H7 (cell line): ENCODE results near the gene C16orf54. TPM values are rescaled to one million over a fixed set of nuclear protein-coding genes. Genes with fewer than 3 reads are reported as not detected.
A peak's percentile ranks its signal among the peaks of the same experiment; 100 is the strongest.
"Not testable (repeated sequence)": the region's sequence is repeated elsewhere in the genome, so short reads cannot be mapped to it uniquely, and the experiment has no call there.

ENCODE experiments used
- DNase-seq: peaks from one replicate; pipeline ENCODE4 v3.0.0; 2012
- H3K27me3 ChIP-seq: 2 replicates; pipeline ENCODE4 v1.6.0; 2011; ENCODE audit warnings: mild to moderate bottlenecking, low read length; ENCODE audit not compliant: control insufficient read depth, insufficient read depth
- H3K36me3 ChIP-seq: replicated peaks from 2 replicates; pipeline ENCODE4 v1.5.1; 2011; ENCODE audit warnings: low read length; ENCODE audit not compliant: control insufficient read depth, insufficient read depth
- H3K4me3 ChIP-seq: 2 replicates; pipeline ENCODE4 v1.5.1; 2011; ENCODE audit warnings: low read depth, mild to moderate bottlenecking, control low read depth, low read length, moderate library complexity; ENCODE audit not compliant: insufficient read depth
- total RNA-seq: library from RNA; depleted of rRNA; stranded (reverse); fragments of >200 nt; shearing (Covaris generic); gene quantifications from 2 replicates; pipeline ENCODE4 v1.2.3, GENCODE V29; 2014

C16orf54 gene
- total RNA-seq, 1 experiment from 2014 or later: not detected

DNA sequence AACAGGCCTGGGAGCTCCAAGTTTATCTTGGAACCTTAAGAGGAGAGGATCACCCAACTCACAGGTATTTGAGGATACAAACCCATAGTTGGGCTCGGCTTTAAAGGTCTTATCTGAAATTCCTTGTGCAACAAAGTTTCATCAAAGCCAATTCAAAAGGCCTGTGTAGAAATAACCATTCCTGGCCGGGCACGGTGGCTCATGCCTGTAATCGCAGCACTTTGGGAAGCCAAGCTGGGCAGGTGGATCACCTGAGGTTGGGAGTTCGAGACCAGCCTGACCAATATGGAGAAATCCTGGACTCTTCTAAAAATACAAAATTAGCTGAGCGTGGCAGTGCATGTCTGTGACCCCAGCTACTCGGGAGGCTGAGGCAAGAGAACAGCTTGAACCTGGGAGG, 28.7 kb downstream of the C16orf54 start:
- no peaks in the 10 kb centered on the region for H3K27me3 ChIP-seq
- no peak for DNase-seq
- H3K36me3 ChIP-seq: peaks cover 10% of the 10 kb centered on the region
- H3K4me3 ChIP-seq: no peak overlapping the region

DNA sequence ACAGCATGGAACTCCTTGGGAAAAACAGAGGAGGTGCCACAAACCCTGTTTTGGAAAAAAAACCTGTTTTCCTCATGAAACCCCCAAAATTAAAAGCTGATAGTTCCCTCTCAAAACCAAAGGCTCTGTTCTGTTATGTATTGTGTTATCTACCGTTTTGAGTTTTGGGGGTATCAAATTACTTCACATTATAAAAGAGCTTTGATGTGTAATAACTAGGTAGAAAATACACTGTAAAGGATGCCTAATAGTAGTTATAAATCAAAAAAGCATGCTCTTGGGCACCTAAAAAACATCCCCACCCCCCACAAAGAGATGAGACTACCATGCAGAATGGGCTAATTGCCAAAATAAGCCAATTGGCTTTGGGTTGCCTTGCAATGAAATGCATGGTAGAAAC, 30.8 kb downstream of the C16orf54 start:
- Histone ChIP-seq H3K27me3 (no peaks in the 10 kb centered on the region), H3K36me3 (peaks cover 10% of the 10 kb centered on the region), H3K4me3 (no peak overlapping the region)
- no peak for DNase-seq

DNA sequence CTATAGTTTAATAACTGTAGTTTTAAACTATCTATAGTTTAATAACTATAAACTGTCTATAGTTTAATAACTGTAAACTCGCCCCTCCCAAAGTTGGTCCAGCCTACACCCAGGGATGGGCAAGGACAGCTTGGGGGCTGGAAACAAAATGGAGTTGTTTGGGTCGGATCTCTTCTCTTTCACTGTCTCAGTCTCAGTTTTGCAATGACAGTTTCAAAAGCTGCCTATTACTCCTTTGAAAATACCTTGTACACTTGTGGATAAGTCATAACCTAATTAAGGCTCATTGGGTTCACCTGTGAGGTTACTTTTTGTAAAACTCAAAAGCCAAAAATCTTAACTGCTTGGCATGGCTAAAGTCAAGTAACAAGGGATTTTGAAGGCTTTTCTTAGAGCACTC, 31.4 kb downstream of the C16orf54 start:
- Histone ChIP-seq H3K36me3 (peaks cover 10% of the 10 kb centered on the region), H3K27me3 (no peaks in the 10 kb centered on the region), H3K4me3 (no peak overlapping the region)
- no peak for DNase-seq

DNA sequence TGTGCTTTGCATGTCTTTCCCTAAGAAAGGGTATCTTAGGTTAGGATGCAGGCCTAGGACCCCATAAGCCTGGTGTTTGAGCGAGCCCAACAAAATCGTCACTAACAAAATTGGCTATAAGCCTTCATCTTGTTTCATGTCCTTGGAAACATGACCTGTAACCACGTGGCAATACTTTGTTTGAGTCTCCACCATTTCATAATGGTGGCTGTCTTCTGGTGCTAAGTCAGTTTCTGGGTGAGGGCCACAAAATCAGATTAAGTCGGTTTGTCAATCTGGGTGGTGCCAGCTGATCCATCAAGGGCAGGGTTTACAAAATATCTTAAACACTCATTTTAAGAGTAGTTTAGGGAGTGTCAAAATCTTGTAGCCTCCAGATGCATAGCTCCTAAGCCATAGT, 33.0 kb downstream of the C16orf54 start:
- H3K4me3 ChIP-seq: no peak overlapping the region

DNA sequence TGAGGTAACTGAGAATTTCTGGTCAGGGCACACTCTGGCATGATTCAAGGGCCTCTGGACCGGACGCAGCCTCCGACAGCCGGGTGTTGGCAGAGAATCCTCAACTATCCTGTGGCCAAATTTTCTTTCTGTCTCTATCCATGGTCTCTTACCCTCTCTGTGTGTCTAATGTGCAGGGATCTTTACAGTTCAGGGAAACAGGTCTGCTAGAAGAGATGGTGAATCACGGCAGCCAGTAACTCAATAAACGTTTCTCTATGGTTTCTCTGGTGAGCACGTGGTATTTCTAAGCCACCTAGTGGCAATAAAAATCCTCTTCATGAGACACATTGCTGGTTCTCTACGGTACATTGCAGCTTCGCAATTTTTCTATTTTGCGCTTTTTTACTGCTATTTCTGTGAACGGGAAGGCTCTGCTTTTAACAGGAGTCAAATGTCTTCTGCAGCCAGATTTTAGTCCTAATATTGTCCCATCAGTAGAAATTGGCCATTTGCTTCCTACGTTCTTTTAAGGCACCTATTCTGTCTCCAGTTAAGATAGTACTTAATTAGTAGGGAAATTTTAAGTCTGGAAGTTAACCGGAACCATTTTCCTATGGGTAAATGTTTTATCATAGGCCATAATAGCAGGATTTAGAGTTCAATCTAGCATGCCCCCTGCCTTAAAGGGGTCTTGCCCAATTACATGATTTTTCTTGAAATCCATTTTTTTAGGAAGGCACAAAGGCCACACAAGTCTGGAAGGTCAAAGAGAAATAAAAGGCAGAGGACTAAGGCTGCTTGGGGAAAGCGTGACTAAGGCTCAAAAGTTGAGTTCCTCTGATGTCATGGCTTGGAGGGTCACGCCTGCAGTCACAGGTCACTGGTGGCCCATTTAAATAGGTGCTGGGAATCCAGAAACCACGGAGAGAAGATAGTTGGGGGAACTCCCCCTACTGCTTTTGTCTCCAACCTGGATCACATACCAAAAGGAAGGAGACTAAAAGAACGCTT, 35.3 kb downstream of the C16orf54 start:
- no peak for DNase-seq
- Histone ChIP-seq H3K27me3 (no peaks in the 10 kb centered on the region), H3K4me3 (peak overlapping the region; percentile 87), H3K36me3 (peaks cover 5% of the 10 kb centered on the region)

More for the DNA sequence above, 33.0 kb downstream of the C16orf54 start:
- DNase-seq: no peak
- Histone ChIP-seq H3K27me3 (no peaks in the 10 kb centered on the region), H3K36me3 (peaks cover 10% of the 10 kb centered on the region)

DNA sequence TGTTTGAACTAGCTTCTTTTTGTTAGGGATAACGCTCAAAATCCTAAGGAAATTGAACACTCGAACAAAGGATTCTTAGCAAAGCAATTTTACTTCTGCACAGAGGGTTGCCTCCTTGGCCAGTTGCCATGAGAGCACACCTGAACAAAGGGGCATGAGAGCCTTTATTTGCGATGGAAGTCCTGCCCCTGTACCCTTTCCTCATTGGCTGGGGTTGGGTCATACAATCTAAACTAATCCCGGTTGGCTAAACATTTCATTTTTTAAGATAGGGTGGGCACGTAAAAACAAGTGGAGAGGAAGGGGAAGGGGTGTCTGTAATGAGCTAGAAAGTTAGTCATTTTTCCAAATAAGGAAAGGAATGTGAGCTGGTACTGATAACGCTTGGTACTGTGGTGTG, 36.1 kb downstream of the C16orf54 start:
- not testable (repeated sequence) for DNase-seq
- peak overlapping the region; percentile 87 for H3K4me3 ChIP-seq

DNA sequence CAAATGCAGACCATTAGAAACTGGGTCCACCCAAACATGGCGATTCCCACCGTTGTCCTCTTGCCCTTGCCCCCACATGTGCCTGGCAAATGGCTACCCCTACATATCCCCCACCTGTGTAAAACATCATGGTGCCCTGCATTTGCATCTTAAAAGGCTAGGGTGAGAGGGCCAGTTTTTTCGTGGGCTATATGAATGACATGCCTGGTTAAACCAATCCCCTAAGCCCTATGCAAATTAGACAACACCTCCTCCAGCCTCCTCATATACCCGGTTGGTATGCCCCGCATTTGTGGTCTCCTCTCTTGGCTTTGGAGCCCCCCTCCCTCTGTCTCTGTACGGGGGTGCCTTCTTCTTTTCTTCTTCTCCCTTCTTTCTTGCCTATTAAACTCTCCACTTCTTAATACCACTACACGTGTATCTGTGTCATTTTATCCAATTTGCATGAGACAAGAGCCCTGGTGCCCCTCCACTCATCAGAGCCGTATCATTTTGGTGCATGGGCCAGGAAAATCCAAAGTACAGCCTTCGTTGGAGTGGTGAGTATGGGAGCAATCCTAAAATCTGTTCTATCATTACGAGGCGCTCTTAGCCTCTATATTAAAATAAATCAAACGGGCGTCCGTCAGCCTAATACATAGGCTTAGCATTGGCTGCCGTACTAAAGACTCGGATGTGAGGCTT, 36.7 kb downstream of the C16orf54 start:
- H3K27me3 ChIP-seq: no peaks in the 10 kb centered on the region
- peak; percentile 58 for DNase-seq
- peaks cover 4% of the 10 kb centered on the region for H3K36me3 ChIP-seq
- H3K4me3 ChIP-seq: peak overlapping the region; percentile 87

More for the DNA sequence above, 36.1 kb downstream of the C16orf54 start:
- not testable (repeated sequence) for H3K27me3 ChIP-seq, H3K36me3 ChIP-seq

DNA sequence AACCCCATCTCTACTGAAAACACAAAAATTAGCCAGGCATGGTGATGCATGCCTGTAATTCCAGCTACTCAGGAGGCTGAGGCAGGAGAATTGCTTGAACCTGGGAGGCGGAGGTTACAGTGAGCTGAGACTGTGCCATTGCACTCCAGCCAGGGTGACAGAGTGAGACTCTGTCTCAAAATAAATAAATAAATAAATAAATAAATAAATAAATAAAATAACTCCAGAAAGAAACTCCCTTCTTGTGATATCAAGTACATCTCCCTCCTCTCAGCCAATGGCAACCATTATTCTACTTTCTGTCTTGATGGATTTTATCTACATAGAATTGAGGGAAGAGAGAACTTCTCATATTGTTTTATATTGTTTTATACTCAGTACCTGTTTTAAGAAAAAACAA, 38.6 kb downstream of the C16orf54 start:
- H3K4me3 ChIP-seq, H3K36me3 ChIP-seq, DNase-seq, H3K27me3 ChIP-seq: not testable (repeated sequence)

DNA sequence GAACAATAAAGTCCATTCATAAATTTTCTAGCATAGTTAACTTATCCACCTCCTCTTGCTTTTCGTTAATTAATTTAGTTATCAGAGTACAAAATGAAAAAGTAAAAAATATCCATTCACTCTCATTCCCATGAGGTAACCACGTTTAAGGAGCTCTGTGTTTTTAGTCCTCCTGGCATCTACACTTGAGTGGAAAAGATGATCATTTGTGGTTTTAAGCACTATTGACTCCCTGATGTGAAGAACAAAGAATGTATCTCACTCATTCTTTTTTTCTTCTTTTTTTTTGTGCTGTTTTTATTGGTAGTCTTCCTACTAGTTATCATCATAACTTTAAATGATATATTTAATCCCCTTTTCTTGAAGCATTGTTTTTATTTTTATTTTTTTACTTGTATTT, 40.8 kb downstream of the C16orf54 start:
- Histone ChIP-seq H3K36me3 (no peaks in the 10 kb centered on the region), H3K4me3 (no peak overlapping the region), H3K27me3 (no peaks in the 10 kb centered on the region)
- no peak for DNase-seq

DNA sequence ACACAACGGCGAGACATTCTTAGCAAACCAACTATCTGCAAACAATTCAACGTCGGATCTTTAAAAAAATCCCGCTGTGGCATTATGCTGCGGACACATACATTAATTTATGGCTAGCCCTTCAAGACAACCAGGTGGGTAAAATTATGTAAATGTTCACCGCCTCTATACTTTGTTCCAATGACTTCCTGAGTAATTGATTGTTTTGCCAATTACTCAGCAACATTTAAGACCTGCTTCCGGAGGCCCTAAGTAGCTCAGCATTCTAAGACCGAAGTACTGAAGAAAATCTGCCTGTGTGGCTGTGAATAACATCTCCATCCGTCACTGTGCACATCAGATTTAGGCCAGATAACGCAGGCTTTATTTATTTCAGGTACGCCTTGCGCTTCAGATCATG, 43.5 kb downstream of the C16orf54 start:
- H3K4me3 ChIP-seq: no peak overlapping the region
- H3K27me3 ChIP-seq: no peaks in the 10 kb centered on the region
- peaks cover 4% of the 10 kb centered on the region for H3K36me3 ChIP-seq
- no peak for DNase-seq

DNA sequence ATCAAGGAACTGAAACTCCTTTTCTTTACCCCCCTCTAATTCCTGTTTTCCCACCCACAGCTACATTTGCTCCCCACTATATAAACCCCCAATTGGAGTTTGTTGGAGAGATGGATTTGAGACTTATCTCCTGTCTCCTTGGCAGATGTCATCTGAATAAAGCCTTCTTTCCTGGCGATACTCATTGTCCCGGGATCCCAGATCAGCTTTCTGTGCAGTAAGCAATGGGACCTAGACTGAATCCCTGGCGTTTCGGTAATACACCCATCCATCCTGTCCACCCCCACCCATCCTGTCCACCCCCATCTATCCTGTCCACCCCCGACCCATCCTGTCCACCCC, 44.6 kb downstream of the C16orf54 start:
- Histone ChIP-seq H3K4me3 (no peak overlapping the region), H3K27me3 (no peaks in the 10 kb centered on the region), H3K36me3 (peaks cover 5% of the 10 kb centered on the region)
- no peak for DNase-seq

DNA sequence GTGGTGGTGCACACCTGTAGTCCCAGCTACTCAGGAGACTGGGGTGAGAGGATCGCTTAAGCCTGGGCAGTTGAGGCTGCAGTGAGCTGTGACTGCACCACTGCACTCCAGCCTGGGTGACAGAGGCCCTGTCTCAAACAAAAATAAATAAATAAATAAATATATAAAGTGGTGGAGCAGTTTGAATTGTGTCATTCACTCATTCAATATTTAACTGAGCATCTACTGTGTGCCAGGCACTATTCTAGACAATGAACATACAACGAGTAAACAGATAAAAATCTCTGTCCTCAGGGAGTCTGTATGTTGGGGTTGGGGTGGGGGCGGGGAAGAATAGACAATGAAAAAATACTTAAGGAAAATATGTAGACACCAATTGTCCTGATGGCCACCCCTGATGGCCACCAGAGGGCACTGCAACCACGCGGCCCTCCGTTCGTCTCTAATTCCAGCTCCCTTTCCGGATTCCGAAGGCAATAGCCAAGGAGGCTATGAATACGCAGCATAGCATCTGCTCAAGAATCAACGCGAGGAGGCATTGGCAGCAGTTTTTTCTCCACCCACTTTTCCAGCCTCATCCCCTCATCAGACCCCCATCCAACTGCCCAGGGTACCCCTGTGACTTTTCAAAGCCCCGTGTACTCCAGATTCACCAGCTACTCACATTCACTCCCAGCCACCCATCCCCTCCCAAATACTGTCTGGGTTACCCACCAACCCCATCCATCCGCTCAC, 45.4 kb downstream of the C16orf54 start:
- Histone ChIP-seq H3K36me3 (peaks cover 7% of the 10 kb centered on the region), H3K4me3 (no peak overlapping the region), H3K27me3 (no peaks in the 10 kb centered on the region)
- peak; percentile 88 for DNase-seq

DNA sequence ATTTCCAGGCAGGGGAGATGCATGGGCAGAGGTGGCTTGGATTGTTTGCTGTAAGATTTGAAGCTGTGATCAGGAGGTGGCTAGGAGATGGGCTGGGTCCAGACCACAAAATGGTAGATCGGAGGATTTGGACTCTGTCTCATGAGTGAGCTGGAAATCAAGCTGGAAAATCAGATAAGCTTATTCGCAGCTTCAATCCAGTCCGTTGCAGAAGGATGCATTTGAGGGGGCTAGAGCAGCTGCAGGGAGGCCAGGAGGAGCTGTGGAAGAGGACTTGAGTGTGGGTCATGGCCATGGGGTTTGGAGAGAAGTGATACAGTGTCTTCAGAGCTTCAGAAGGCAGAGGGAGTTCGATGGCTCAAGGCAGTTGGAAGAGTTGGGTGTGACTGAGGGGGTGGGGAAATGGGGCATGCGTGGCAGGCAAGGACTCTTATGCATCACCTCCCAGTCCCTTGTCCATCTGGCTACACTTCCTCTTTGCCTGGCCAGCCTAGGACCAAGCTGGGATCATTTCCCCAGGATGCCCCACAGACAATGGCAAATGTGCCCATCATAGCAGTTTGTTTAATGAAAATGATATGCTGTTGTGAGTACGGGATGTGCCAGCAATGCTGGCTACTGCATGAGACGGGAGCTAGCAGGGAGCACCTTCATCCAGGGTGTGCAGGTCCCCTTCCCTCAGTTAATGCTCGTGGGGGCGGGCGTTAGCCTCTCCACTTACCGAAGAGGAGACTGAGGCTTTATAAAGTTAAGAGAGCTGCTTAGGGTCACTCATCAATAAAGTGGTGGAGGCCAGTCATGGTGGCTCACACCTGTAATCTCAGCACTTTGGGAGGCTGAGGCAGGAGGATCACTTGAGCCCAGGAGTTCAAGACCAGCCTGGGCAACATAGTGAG, 46.2 kb downstream of the C16orf54 start:
- no peak overlapping the region for H3K4me3 ChIP-seq
- DNase-seq: no peak
- H3K27me3 ChIP-seq: no peaks in the 10 kb centered on the region
- H3K36me3 ChIP-seq: peaks cover 7% of the 10 kb centered on the region
